Measurements from ENCODE around the gene NMUR1.

- TF ChIP-seq CTCF (IDR thresholded peaks at IDR 0.05) (no peak), ZFX (IDR thresholded peaks at IDR 0.05; ENCODE audit: borderline replicate concordance) (no peak)
These were observed 45.5 kb upstream of the NMUR1 start for GRCh38 chr2:231575612-231576256.
